ELR (cell line): ENCODE results near the gene FOXK1.

ENCODE experiments used
- DNase-seq: peaks from one replicate; pipeline ENCODE4 v3.0.0-alpha.2; 2015; ENCODE audit warnings: low read depth

The FOXK1 gene

DNA sequence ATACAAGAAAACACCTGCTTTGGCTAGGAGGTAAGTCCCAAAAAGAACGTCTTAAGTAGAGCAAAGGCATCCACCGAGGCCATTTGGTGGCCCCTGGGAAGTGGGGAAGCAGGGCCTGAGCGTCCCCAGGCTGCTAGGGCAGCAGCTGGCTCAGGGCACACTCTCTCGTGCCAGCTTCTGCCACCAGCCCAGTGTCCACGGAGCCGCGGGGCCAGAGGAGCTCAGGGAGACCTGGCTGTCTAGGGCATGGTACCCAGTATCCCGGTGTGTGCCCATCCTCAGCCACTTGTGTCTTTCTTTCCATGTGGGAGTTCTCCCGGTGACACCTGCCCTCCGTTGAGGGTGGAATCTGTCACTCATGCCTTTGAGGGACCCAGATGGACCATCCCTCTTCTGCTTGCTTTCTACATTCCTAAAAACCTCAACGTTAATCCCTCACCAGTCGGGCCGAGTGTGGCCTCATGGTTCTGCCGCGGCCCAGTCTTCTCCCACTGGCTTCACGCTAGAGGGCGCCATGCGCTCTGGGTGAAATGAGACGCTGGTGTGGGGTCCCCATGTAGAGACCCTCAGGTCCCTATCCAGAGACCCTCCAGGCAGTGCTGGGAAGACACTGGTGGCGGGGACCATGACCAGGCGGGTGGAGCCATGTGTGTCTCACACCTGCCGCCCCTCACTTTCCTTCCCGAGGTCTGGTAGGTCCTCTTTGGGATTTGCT is 83.8 kb downstream of the FOXK1 start:
- DNase-seq: no peak

DNA sequence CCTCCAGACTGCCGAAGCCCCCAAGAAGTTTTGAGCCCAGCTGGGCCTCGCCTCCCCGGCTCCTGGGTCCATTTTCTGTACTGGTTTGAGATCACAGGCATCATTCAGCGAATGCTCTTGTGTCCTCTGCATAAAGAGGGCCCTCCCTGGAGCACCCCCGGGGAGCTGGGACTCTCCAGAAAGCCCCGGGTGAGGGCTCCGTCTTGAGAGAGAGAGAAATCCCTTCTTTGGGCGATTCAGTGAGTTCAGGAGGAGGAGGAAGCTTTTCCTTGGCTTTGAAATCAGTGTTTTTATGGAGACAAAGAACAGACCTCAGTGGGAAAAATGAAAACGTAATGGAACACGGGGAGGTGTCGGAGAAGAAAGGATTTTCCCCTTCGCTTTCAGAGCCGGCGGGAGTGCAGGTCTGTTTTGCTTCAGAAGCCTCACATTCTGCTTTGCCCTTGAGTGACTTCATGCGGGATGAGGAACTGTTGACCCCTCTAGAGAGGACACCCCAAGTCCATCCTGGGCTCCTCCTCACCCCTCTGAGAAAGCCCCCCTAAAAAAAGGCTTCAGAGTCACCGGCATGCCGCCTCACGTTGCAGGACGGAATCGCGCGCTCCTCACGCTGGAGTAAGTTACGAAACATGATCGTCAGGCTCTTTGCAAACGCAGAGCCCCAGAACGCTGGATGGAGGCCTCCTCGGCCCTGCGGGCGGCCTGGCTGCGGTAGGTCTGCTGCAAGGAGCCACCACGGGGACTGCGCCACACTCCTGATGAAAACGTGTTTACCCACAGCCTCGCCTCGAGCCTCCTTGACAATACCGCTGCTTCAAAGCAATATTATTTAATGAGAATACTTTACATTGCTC is 84.8 kb downstream of the FOXK1 start:
- DNase-seq: no peak

DNA sequence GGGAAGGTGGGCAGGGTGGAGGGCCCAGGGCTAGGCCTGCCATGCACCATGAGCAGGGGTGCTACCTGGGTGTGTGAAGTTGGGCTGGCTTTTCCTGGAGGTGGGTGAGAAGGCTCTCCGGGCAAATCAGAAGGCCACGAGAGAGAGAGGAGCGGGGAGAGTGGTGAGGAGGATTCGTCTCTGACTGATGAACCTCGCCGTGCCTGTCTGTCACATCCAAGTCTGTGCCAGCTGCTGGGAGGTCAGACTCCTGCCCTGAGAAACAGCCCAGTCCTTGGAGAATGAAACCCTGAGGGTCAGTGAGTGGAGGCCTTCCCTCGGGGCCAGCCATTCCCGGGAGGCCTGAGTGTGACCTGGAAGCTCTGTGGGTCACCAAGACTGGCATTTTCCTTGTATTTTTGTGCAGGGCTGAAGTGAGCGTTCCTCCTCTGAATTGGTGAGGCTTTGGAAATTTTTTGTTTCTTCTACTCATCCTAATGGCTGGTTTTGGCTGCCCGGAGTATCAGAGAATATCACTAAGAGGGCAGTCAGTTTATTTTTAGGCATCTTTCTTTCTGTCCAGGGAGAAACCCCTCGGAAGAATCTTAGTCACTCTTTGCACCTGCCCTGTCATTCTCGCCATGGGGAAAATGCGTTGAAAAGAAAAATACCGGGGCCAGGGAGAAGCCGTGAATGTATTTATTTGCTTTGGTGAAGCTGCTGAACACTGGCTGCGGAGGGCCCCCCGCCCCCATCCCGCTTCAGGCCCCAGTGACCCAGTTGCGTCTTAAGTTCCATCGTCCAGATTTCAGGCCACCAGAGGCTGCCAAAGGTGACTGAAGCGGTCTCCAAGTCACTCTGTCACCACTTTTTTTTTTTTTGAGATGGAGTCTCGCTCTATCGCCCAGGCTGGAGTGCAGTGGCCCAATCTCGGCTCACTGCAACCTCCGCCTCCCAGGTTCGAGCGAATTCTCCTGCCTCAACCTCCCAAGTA is 86.8 kb downstream of the FOXK1 start:
- DNase-seq: no peak

DNA sequence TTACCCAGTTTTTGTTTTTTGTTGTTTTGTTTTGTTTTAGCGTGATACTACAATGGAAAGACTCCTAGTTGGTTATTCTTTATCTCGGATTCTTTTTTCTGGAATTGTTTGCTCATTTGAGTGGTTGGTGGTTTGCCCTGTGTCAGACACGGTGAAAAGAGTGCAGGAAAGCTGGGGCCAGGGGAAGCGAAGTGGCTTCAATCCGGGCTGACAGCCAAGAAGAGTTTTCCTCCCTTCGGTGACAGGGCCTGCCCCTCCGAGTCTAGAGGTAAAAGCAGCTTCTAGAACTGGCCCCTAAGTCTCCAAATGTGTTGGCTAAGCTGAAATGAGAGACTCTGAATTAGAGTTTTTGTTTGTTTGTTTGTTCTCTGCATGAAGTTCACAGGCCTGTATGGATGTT is 87.7 kb downstream of the FOXK1 start:
- no peak for DNase-seq

DNA sequence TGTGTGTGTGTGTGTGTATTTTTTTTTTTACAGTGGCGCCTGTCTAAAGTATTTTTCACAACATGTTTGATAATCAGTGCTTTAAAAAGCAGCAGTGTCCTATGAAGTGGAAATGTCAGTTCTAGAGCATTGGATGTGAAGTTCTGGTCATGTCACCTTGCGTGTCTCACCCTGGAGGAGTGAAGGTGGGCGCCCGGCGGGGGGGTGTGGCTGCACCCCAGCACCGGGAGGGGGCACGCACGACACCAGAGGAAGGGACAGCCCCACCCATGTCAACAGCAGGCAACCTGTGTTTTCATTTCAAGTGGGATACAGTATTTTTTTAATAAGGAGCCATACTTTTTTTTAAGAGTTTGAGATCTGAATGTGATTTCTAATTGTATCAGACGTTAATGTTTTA is 88.8 kb downstream of the FOXK1 start:
- DNase-seq: no peak

DNA sequence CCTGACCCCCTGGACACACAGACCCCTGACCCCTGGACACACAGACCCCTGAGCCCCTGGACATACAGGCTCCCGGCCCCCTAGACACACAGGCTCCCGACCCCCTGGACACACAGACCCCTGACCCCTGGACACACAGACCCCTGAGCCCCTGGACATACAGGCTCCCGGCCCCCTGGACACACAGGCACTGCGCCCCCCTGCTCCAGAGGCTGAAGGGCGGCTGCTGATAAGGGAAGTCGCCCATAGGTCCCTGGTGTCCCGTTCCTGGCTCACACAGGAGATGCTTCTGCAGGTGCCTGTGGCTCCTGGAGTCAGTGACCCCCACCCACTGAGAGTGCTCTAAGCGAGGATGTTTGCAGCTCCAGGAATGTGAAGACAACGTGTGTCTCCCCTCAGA is 89.6 kb downstream of the FOXK1 start:
- DNase-seq: no peak

DNA sequence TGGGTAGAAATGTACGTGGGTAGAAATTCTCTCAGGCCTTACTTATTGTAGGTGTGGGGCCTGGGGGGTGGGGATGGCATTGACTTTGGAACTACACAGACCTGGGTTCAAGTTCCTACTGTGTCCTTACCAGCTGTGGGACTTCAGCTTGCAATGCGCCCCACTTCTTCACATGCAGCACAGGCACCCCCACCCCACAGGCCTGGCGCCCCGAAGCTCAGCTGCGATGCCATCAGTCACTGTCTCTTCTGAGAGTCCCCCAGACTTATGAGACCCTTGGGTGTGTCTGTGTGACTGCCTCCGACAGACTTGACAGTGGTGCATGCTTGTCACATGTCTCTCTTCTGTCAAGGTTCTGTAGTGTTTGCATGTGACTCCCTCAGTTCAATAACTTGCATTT is 90.2 kb downstream of the FOXK1 start:
- DNase-seq: no peak

DNA sequence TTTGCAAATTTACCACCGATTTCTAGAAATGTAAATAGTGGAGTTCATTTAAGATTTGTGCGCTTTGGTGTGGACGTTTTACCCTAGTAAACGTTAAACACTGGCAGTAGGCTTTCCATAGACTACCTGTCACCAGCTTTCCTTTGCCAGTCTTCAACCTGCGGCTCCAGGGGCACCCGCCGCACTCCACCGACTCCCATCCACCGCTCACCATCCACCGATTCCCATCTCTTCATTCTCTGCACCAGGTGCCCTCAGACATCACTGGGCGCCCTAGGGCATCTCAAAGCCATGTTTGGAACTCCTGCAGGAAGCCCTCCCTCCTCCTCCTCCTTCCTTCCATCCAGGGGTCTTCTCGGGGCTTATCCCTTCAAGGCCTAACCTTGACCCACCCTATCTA is 91.9 kb downstream of the FOXK1 start:
- DNase-seq: no peak

DNA sequence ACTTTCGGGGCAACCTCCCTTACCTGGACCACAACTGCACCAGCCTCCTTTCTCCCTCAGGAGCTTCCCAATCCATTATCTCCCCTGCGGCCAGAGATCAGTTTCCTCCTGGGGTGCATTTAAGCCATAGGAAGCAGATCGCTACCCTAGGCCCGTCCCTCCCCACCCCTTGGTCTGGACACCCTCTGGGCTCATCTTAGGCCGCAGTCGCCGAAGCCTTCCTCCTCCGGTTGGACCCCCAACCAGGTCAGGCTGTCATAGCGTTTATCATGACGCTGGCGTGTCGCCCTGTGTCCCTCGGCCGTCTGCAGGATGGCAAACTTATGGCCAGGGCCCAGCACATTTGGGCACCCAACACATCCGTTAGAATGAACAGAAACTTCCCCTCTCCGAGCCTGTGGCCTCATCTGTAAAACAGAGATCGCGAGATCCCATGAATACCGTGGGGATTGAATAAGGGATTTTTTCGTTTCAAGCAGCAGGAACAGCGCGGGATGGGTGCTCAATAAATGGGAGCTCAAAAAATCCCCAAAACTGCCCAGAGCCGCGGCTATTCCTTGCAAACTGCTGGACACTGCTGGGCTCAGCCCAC is 92.7 kb downstream of the FOXK1 start:
- peak; percentile 82 for DNase-seq

DNA sequence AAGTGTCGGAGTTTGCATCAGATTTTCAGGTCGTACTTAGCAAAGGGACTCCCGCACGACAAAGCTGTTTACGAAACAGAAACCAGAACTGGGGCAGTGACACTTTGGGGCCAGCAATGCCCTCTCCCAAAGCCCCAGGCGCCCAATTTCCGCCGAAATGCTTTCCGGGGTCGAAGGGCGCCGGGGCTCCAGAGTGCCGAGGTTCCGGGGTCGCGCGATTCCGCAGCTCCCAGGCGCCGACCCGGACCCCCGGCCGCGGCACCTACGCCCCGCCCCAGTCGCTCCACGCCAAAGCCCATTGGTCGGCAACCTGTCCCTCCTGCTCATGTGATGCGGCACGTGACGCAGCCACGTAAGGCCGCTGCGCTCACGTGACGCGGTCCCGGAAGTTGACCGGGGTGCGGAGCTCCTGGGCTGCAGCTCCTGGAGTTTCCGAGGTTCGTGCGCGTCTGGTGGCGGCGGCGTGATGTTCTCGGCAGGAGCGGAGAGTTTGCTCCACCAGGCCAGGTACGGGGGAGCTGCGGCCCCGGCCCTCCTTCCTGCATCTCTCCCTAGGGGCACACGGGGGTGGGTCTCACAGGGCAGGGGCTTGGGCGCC is 93.3 kb downstream of the FOXK1 start, which contains the start of gene AP5Z1:
Gene AP5Z1 (plus strand): TSS at position 374 of the 598 bp plus-strand sequence. CDS start 93 bp downstream, at position 467.
- DNase-seq: peak; percentile 98

DNA sequence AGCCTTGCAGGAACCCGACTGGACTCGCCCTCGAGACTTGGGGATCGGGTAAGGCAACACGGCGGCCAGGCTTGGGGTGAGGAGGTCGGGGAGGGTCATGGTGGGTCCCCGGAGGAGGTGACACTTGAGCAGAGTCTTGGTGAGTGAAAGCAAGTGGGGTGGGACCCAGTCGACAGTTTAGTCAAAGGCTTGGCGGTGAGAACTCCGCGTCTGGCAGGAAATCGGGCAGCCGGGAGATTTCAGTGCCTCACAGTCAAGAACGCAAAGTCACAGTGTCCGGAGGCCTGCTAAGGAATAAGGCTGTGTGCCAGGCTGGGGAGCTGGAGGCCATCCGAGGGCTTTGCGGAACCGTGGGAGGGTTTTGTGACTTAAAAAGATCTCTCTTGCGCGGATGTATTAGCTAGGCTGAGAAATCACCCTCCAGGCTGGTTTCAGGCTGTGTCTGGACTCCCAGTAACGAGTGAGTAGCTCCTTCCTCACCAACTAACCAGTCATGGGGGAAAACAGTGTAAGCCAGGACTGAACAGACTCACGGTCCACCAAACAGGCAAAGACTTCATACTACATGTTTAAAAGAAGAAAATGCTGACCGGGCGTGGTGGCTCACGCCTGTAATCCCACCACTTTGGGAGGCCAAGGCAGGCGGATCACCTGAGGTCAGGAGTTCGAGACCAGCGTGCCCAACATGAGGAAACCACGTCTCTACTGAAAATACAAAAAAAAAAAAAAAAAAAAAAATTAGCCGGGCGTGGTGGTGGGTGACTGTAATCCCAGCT is 93.9 kb downstream of the FOXK1 start:
- peak; percentile 66 for DNase-seq

DNA sequence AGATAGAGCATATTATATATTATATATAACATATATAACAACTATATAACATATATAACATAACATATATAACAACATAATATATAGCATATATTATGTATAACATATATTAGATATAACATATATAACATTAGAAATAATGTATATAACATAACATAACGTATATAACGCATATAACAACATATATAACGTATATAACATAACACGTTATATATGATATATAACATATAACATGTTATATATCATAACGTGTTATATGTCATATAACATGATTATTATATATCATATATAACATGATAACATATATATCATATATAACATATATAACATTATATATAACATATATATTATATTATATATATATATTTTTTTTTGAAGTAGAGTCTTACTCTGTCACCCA is 97.0 kb downstream of the FOXK1 start:
- DNase-seq: no peak

DNA sequence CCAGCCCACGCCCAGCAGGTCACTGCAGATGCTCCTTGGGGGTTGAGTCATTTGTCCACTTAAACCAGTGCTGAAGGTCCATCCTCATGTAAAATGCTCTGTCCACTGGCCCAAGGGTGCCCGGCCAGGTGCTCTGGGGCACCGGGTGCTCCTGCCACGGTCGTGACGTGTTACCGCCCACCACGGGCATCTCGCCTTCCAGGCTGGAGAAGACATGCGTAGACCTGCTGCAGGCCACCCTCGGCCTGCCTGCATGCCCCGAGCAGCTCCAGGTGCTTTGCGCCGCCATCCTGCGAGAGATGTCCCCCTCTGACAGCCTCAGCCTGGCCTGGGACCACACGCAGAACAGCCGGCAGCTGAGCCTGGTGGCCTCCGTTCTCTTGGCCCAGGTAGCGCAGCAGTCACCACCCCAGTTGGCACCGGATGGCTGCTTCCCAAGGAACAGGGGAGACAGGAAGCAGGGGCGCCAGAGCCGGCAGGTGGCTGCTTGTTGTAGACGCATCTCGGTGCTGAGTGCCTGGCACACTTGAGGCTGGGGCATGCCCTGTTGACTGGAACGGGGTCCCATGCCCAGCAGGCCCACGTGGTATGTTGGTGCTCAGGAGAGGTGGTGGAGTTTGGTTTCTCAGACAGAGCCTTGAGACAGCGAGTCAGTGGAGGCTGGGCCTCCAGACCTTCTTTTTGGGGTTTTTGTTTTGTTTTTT is 99.4 kb downstream of the FOXK1 start:
- no peak for DNase-seq

DNA sequence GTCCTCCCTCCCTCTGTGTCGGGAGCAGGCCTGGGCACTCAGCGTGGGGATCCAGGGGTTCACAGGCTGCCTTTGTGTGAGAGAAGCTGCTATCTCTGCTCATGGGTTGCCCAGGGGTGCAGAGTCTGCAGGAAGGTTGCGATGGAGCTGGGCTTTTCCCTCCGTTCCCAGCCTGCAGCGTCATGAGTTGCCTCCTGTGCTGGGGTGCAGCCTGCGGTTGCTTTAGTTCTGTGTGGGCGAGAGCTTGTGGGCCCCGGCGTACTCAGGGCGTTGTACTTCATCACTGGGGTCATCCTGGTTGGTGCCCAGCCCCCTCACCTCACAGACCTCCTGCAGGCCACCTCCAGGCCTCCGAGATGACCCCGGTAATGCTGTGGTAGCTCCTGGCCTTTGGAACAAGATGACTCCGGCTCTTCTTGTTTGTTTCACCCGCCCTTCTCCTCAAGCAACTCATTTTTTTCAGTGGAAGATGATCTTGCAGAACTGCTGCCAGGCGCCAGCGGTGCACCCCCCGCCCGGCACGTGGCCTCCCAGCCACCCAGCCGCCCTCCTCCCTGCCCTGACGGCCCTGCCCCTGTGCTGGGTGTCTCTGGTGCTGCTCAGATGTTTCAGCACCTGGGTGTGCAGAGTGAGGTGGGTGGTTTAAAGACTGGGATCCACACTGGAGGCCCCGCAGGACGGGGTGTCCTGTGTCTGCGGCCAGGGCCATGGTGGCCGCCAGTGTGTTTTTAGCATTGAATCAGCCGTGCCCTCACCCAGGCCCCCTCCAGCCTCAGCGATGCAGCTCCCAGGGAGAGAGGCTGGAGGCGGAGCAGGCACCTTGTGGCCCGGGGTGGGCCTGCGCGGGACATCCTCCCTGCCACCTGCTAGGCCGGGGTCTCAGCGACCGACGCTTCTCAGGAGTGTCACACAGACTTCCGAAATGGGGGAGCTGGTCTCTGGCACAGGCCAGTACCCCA is 100.5 kb downstream of the FOXK1 start:
- DNase-seq: no peak

DNA sequence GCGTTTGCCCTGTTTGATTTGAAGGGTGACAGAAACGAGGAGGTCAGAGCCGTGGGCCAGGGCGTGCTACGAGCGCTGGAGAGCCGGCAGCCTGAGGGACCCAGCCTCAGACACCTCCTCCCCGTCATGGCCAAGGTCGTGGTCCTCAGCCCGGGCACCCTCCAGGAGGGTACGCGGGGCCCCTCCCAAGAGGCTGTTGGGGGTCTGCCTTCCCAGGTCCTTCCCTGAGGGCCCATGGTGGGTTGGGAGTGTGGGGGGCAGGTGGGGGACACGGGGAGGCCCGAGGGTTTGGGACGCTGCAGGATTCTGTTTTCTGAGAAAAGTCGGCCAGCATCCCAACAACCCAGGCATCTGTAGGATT is 101.2 kb downstream of the FOXK1 start:
- no peak for DNase-seq

DNA sequence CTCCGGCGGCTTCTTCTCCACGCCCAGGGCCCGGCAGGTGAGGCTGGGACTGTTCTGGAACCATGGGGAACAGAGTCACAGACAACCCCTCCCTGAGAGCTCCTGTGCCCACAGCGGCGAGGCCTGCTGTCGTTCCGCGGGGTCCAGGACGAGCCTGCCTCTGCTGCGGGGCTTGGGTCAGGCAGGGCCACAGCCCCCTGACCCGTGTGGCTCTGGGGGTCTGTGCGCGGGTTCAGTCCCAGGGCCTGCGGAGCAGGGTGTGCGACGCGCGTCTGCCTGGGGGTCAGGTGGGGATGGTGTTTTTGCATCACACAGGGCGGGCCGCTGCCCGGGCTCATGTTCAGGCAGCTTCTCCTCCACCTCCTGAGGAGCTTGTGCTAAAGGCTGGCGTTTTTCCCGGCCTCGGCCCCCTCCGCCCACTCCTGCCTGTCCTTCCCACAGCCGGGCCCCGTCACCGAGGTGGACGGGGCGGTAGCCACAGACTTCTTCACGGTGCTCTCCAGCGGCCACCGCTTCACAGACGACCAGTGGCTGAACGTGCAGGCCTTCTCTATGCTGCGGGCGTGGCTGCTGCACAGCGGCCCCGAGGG is 101.8 kb downstream of the FOXK1 start:
- DNase-seq: no peak

DNA sequence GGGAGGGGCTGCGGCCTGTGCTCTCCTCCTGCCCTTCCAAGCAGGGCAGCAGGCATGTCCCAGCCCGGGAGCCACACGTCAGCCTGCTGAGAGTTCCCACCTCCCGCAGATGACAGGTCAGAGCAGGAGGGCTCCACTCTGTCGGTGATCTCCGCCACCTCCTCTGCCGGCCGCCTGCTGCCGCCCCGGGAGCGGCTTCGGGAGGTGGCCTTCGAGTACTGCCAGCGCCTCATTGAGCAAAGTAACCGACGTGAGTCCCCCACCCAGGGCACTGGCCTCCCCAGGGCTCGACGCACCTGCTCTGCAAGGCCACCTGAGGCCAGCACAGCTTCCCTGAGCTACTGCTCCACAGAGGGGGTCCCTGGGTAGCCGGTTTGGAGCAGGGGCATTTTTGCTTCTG is 102.7 kb downstream of the FOXK1 start:
- DNase-seq: no peak

DNA sequence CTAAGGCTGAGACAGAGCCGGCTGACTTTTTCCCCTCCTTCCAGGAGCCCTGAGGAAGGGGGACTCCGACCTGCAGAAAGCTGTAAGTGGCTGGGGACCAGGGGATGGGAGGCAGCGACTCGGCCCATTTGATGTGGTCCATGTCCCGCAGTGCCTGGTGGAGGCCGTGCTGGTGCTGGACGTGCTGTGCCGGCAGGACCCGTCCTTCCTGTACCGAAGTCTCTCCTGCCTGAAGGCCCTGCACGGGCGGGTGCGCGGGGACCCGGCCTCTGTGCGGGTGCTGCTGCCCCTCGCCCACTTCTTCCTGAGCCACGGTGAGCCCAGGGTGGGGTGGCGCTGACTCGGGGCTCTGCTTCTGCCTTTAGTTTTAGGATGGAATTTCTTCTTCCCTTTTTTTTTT is 103.3 kb downstream of the FOXK1 start:
- DNase-seq: no peak

DNA sequence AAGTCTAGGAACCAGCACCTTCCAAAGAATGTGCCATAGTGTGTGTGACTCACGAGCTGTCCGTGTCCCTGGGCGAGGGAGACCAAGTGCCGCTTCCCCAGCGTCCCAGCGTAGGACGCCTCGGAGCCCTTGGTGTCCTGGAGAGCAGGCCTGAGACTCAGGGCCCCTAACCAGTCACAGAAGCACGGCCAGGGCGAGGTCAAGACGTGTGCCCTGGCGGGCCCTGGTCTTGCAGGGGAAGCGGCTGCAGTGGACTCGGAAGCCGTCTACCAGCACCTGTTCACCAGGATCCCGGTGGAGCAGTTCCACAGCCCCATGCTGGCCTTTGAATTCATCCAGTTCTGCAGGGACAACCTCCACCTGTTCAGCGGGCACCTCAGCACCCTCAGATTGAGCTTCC is 103.9 kb downstream of the FOXK1 start:
- no peak for DNase-seq
